Measurements from ENCODE around the gene TGFBRAP1. TPM values are rescaled to one million over a fixed set of nuclear protein-coding genes. Genes with fewer than 3 reads are reported as not detected.

TGFBRAP1 gene, protein sequence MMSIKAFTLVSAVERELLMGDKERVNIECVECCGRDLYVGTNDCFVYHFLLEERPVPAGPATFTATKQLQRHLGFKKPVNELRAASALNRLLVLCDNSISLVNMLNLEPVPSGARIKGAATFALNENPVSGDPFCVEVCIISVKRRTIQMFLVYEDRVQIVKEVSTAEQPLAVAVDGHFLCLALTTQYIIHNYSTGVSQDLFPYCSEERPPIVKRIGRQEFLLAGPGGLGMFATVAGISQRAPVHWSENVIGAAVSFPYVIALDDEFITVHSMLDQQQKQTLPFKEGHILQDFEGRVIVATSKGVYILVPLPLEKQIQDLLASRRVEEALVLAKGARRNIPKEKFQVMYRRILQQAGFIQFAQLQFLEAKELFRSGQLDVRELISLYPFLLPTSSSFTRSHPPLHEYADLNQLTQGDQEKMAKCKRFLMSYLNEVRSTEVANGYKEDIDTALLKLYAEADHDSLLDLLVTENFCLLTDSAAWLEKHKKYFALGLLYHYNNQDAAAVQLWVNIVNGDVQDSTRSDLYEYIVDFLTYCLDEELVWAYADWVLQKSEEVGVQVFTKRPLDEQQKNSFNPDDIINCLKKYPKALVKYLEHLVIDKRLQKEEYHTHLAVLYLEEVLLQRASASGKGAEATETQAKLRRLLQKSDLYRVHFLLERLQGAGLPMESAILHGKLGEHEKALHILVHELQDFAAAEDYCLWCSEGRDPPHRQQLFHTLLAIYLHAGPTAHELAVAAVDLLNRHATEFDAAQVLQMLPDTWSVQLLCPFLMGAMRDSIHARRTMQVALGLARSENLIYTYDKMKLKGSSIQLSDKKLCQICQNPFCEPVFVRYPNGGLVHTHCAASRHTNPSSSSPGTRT
- 10 to 100 TPM; 14.7 to 17.3 (median 16.0) TPM for polyA plus RNA-seq (ENCODE audit: insufficient read length in 4 of 4)

DNA sequence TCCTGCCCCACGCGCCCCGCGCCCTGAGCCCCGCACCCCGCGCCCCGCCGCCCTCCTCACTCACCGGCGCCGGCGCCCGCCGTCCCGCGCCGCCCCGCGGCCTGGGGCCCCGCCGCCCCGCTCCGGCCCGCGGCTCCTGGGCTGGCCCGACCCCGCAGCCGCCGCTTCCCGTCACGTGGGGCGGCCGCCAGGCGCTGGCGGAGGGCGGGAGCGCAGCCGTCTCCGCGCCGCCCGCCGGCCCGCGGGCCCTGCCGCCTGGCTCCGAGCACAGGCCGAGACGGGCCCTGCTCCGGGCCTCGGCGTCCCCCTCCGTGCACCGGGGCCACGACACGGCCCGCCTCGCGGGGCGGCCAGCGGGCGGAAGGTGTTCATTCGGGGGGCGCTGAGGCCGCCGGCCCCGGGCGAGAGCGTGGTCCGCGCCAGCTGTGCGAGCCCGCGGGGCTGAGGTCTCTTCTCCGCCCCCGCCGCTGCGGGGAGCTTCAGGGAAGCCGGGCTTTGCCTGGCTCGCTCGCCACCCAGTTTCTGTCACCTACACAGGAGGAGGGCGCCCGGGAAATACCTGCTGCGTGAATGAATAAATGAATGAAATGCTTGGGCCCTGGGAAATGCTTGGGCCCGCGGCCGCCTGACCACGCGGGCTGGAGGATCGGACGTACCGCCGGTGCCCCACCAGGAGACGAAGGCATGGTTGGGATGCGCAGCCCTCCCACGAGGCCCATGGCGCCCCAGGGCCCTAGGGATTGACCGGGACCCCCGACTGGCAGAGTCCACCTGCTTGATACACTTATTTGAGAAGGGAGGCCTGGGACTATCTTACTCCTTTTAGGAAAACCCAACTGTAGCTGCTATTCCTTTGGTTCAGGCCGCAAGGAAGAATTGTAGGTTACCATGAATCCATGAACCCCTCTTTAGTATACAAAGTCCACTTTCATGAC lies at the start of gene TGFBRAP1:
TGFBRAP1 (minus strand) TSS at position 175 of the 935 bp plus-strand sequence. CDS start 21,434 bp downstream, outside the sequence.
- DNase-seq (ENCODE audit: low read depth in 4 of 4, low spot score in 2 of 4) = no peak

DNA sequence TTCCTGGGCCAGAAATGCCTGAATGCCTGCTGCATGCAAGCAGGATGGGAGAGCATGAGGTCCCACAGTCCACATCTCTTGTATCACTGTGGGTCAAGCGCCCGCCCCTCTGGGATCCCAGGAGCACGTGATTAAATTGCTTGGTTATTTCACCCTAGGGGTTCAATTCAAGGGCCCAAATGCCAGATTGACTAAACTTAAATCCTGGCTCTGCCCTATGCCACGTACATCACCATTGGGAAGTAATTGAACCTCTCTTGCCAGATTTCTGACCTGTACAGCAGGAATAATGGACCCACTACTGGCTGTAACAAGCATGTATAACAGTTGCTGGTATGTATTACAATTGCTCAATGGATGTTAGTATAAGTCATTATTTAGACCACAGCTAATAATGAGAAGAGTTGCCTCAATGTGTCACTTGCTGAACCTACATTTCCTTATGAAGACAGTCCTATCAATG lies 49.4 kb upstream of the TGFBRAP1 start:
- DNase-seq (ENCODE audit: low read depth in 4 of 4, low spot score in 2 of 4) = no peak

DNA sequence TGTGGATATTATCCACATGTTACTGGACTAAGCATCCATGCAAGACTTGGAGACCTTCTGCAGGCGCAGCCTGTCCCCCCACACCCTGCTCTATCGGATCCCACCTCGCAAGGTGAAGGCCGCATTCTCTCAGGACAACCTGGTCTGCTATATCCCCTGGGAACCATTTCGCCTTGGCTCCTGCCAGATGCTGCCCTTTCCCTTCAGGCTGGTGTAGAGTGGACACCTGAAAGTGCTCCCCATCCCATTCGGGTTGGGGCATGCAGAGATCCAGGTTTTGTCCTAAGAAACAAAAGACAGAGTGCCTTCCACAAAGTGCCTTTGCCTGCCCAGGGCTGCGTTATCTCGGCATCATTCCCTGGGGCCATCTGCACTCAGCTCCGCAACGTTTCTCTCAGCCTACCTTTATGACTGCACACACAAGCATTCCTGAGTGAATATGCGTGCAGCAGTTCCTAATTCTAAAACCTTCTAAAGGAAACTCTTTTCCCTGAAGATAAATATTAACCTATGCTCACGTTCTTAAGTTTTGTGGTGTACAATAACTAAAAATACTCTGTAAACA lies 48.8 kb upstream of the TGFBRAP1 start:
- DNase-seq (ENCODE audit: low read depth in 4 of 4, low spot score in 2 of 4) = no peak

DNA sequence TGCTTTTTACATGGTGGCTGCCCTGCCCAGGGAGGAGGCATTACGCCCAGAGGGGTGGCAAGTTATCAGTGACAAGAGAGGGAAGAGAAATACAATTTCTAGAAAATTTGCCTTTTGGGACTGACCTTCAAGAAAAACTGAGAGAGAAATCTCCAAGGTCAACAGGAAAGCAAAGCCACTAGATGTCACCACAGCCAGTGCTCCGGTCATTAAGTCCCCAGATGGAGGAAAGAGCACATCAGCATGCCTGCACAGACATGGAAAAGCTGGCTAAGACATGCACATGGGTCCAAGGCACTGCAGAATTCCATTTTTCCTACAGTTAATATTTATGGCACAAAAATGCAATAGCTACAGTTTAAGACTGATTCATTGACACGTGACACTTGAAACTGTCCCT lies 48.3 kb upstream of the TGFBRAP1 start:
- DNase-seq (ENCODE audit: low read depth in 4 of 4, low spot score in 2 of 4) = no peak

DNA sequence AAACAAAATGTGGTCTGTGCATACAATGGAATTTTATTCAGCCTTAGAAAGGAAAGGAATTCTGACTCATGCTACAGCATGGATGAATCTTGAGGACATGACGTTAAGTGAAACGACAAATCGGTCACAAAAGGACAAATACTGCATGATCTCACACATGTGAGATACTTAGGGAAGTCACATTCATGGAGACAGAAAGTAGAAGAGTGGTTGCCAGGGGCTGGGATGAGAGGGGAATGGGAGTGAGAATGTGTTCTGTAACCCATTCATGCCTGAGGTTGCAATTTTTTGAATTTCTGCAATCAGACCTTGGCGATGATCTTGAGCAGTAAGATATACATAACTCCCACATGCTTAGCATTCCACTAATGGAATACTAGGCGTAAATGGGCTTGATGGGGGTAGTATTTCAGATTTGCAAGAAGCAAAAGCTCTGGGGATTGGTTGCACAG lies 47.3 kb upstream of the TGFBRAP1 start:
- DNase-seq (ENCODE audit: low read depth in 4 of 4, low spot score in 2 of 4) = no peak

DNA sequence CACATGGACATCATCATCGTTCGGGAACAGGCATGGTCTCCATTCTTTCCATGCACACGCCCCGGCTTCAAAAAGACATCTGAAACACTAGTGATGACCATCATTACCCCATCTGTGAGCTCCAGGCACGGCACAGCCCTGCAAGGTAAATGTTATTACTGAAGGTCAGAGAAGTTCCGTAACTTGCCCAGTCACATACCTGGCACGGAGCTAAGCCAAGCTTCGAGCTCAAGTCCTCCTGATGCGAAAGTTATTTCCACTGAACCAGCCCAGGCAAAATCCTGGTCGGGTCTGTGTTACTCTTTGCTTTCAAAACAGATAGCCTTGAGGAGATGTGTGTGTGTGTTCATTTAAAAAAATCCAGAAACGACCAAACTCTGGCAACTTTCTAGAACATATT lies 46.5 kb upstream of the TGFBRAP1 start:
- DNase-seq (ENCODE audit: low read depth in 4 of 4, low spot score in 2 of 4) = no peak

DNA sequence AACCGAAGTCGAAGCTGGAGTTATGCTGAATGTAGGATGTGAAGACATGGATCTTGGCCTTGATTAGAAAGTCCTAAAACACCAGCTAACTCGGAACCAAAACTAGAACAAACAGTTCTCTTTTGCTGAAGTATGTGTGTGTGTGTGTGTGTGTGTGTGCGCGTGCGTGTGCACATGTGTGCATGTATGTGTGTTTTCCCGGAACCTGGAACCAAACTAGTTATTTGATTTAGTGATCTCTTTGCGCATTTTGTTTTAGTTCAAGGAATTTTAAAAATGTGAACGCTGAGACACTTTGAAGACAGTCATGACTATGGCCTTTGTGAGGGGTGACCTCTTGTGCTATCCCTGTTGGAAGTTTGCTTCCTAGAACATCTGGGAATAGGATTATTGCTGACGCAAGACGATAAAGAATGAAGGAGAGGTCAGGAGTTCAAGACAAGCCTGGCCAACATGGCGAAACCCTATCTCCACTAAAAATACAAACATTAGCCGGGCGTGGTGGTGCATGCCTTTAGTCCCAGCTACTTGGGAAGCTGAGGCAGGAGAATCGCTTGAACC lies 45.5 kb upstream of the TGFBRAP1 start:
- no peak for DNase-seq (ENCODE audit: low read depth in 4 of 4, low spot score in 2 of 4)

DNA sequence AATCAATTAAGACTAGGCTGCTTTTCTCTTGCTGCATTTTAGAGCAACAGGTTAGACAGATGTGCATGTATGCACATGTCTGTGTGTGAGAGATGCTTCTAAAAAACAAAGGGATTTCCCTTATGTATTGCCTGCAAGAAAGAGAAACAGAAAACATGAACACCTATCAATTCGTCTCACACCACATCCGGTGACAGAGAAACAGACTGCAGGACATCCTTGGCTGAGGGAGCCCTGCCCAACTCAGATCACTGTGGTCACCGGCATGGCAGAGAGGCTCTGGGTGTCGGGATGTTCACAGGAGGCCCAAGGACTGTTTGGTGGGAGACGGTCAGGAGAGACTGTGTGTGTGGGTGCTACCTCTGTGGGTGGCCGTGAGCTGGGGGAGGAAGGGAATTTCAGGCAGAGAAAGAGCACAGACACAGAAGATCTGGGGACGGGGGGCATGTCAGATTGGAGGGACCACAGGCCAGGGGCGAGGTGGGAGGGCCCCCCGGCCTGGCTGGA lies 44.4 kb upstream of the TGFBRAP1 start:
- no peak for DNase-seq (ENCODE audit: low read depth in 4 of 4, low spot score in 2 of 4)

DNA sequence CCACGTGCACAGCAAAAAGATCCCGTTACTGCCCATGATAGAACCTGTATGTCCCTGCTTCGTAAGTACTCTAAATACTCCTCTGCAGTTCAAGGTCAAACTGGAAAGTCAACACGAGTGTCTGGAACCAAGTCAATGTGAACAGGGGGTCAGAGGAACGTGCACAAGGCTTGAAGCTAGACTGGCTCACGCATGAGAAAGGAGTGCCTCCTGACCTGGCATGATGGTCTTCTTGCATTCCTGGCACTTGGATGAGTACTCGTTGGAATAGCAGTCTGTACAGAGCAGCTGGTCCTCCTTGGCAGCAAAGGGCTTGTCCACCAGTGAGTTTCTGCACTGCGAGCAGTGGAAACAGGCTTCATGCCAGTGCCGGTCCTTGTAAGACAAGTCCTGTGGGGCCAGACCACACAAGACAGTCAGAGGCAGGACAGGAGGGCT lies 43.8 kb upstream of the TGFBRAP1 start:
- no peak for DNase-seq (ENCODE audit: low read depth in 4 of 4, low spot score in 2 of 4)

DNA sequence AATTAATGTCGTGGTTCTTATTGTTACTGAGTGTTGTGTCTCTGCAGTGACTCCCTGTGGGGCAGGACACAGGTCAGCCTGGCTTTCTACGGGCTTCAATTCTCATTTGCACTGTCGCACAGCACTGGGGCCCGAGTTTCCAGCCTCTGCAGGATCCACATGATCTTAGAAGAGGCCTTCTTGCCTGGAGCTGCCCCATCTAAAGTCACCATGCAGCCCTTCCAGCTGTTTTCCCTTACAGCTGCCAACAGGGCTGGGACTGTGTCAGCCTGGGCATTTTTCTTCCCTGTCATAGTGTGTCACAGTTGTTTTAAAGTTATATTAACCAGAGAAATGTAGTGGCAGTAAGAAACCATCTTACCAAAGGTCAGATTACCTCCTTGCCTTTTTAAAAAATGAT lies 42.3 kb upstream of the TGFBRAP1 start:
- DNase-seq (ENCODE audit: low read depth in 4 of 4, low spot score in 2 of 4) = no peak

DNA sequence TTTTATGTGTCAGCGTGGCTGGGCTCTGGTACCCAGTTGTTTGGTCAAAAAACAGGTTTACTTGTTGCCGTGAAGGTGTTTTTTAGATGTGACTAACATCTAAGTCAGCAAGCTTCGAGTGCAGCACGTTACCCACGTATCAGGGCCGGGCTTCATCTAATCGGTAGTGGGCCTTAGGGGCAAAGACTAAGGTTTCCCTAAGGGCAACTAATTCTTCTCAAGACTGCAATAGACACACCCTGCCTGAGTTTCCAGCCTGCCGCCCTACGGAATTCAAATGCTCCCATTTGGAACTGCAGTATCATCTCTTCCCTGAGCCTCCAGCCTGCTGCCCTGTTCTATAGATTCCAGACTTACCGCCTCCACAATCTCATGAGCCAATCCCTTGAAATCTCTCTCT lies 41.6 kb upstream of the TGFBRAP1 start:
- DNase-seq (ENCODE audit: low read depth in 4 of 4, low spot score in 2 of 4) = no peak

DNA sequence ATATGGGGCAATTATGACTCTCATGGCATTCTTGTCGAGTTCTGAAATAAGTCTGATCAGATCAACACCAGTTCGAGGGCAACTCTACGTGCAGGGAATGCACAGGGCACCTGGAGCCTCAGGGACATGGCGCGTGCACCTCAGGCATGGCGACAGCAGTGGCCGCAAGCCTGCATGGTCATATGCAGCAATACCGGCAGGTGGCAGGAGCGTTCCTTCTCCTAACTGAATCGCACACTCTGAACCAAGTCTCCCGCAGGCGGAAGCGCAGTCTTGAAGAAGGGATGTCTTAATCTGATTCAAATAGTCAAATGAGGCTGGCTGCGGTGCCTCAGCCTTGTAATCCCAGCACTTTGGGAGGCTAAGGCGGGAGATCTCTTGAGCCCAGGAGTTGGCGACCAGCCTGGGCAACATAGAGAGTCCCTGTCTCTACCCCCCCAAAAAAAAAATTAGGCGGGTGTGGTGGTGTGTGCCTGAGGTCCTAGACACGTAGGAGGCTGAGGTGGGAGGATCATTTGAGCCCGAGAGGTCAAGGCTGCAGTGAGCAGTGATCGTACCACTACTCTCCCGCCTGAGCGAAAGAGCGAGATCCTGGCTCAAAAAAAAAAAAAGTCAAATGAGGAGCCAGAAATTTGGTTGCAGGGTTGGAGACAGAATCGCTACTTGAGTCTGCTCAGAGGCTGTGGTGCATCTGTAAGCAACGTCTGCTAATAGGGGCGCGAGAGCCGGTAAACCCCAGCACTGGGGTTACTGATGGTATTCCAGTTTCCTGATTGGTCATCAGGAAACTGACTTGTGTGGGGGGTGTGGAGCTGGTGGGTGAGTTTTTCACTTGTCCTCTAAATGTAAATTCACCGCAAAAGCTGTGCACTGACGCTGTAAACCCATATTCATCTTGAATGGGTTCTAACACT lies 40.5 kb upstream of the TGFBRAP1 start:
- DNase-seq (ENCODE audit: low read depth in 4 of 4, low spot score in 2 of 4) = peak in 3 of 4 donors; percentile 36 to 73 (median 67)

DNA sequence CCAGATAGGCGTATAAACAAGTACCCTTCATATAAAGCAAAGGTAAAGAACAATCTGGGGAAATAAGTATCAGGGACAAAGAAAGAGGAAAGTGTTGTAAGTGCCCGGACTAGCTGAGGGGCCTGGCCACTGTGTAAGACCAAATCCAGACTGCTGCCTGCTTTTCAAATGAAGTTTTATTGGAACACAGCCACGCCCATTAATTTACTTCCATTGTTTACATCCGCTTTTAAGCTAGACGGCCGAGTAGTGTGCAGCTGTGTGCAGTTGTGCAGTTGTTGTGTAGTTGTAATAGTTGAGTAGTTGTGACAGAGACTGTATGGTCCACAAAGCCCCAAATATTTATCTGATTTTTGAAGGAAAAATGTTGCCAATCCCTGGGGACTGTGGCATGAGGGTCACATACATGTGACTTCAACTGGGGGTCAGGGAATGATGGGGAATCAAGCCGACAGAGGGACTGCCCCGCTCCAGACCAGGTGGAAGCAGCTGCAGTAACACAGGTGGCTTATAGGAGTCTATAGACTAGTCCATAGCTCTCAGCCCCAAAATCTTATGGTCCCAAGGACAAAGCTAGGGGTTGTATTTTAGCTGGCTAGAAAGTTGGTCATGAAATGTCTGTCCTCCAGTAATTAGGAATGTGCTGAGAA lies 39.3 kb upstream of the TGFBRAP1 start:
- no peak for DNase-seq (ENCODE audit: low read depth in 4 of 4, low spot score in 2 of 4)

DNA sequence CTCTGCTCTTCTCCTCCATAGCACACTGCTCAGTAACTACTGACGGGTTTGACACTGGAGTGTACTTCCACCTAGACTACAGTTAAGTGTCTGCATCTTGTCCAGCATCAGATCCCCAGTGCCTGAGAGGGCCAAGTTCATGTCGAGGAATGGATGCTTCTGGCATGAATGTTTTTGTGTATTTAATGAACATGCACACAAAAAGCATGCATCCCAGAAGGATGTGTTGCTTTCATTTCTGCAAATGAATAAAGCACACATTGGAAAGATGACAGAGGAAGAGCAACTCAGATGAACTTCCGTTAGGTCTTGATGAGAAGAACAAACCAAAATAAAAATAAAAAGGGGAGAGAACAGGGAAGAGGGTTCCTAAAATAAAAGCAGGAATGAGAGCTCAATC lies 35.7 kb upstream of the TGFBRAP1 start:
- DNase-seq (ENCODE audit: low read depth in 4 of 4, low spot score in 2 of 4) = no peak

DNA sequence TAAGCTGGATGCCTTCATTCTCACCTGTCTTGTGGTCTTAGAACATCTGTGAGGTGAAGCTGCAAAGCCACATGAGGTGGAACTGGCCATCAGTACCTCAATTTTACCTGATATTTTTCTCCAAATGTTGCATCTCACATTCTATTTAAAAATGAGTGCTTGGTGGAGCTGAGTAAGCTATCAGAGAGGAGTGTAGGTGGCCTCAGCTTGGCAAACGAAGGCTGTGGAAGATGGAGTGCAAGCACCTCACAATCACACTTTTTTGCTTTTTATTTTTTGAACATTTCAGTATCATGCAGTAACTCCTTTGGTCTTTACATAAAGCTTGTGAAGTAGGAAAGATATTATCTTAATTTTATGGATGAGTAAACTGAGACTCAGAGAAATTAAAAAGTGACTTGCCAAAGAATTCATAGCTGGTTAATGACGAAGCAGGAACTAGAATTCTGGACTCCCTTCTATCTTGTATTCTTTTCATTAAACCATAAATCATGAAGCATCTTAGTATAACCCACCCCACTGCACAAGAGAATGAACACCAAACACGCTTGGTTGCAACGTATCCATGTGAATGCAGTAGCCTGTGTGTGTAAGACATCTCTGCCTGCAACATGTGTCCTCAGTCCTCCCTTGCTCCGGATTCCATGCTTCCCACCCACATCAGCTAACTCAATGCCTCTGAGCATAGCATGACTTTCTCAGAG lies 35.1 kb upstream of the TGFBRAP1 start:
- DNase-seq (ENCODE audit: low read depth in 4 of 4, low spot score in 2 of 4) = no peak

DNA sequence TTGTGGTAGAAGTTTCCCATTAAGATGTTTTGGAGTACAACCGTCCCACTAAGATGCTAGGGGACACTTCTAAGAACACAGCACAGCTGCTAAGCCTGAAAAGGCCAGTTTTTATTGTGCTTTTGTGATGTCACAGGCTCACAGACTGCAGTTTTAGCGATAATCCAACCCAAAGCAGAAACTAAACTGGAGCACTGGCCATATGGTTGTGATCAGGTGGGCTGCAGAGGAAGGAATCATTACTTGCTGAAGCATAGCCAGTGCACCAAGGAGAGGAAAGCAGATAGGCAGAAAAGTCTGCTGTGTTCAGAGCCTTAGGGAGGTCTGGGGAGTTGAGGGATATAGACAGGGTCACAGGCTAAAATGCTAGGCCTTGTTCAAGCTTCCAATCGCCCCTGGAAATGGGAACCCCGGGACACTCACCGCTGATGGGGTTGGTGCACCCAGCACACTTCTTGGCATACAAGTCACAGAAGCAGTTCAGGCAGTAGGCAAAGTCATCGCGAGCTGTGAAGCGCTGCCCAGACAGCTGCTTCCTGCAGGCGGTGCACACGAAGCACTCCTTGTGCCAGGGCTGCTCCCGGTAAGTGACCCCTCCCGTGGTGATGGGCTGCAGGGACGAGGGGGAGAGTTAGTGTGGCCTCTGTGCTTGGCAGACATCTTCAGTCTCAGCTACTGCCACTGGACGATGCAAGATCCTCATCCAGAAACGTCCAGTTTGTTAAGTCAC lies 33.5 kb upstream of the TGFBRAP1 start:
- no peak for DNase-seq (ENCODE audit: low read depth in 4 of 4, low spot score in 2 of 4)
